Neural progenitor cell (in vitro differentiated cells): ENCODE measurements around the gene TMEM175. TPM values are rescaled to one million over a fixed set of nuclear protein-coding genes. Genes with fewer than 3 reads are reported as not detected.
"Not testable (repeated sequence)": the region's sequence is repeated elsewhere in the genome, so short reads cannot be mapped to it uniquely, and the experiment has no call there.

ENCODE experiments used
- DNase-seq: peaks from one replicate; pipeline ENCODE4 v3.0.0-alpha.2; 2016; ENCODE audit warnings: low spot score
- H2AFZ ChIP-seq: fragments of 200-600 bp; sonication (generic); replicated peaks from 2 replicates; pipeline ENCODE4 v1.6.1; 2016; ENCODE audit warnings: antibody characterized with exemption
- H3F3A ChIP-seq: fragments of 200-600 bp; sonication (generic); 2 replicates; pipeline ENCODE4 v1.6.1; 2016; ENCODE audit warnings: antibody characterized with exemption, low read depth
- H3K27ac ChIP-seq: fragments of 200-600 bp; sonication (generic); 2 replicates; pipeline ENCODE4 v1.5.1; 2016; ENCODE audit warnings: mild to moderate bottlenecking
- H3K27me3 ChIP-seq: fragments of 200-600 bp; sonication (generic); 2 replicates; pipeline ENCODE4 v1.6.1; 2016; ENCODE audit warnings: mild to moderate bottlenecking, moderate library complexity
- H3K36me3 ChIP-seq: fragments of 200-600 bp; sonication (generic); 2 replicates; pipeline ENCODE4 v1.5.1; 2016
- H3K4me1 ChIP-seq: fragments of 200-600 bp; sonication (generic); 2 replicates; pipeline ENCODE4 v1.6.1; 2016; ENCODE audit warnings: mixed run types
- H3K4me2 ChIP-seq: fragments of 200-600 bp; sonication (generic); 2 replicates; pipeline ENCODE4 v1.6.1; 2016
- H3K4me3 ChIP-seq: fragments of 200-600 bp; sonication (generic); 2 replicates; pipeline ENCODE4 v1.5.1; 2016
- H3K79me2 ChIP-seq: fragments of 200-600 bp; sonication (generic); 2 replicates; pipeline ENCODE4 v1.6.1; 2016; ENCODE audit warnings: low read depth
- H3K9ac ChIP-seq: fragments of 200-600 bp; sonication (generic); 2 replicates; pipeline ENCODE4 v1.6.1; 2016
- H3K9me3 ChIP-seq: fragments of 200-600 bp; sonication (generic); 2 replicates; pipeline ENCODE4 v1.5.1; 2016; ENCODE audit warnings: low read depth
- H4K20me1 ChIP-seq: fragments of 200-600 bp; sonication (generic); 2 replicates; pipeline ENCODE4 v1.6.1; 2016; ENCODE audit warnings: low read depth
- H3K27ac Mint-ChIP-seq: 3 replicates; pipeline ENCODE4 v1.8.0; 2021; ENCODE audit warnings: mixed read lengths
- H3K27me3 Mint-ChIP-seq: 2 replicates; pipeline ENCODE4 v1.8.0; 2022; ENCODE audit warnings: low read depth, mild to moderate bottlenecking, inconsistent platforms, moderate library complexity, mixed read lengths; ENCODE audit not compliant: insufficient read depth
- H3K36me3 Mint-ChIP-seq: 3 replicates; pipeline ENCODE4 v1.8.0; 2021; ENCODE audit warnings: mixed read lengths
- H3K4me1 Mint-ChIP-seq: 3 replicates; pipeline ENCODE4 v1.8.0; 2021; ENCODE audit warnings: mixed read lengths
- H3K4me3 Mint-ChIP-seq: 3 replicates; pipeline ENCODE4 v1.8.0; 2021; ENCODE audit warnings: mild to moderate bottlenecking, moderate library complexity, mixed read lengths
- H3K9me3 Mint-ChIP-seq: 3 replicates; pipeline ENCODE4 v1.8.0; 2020; ENCODE audit warnings: mixed read lengths
- EZH2 ChIP-seq: fragments of 200-600 bp; sonication (generic); IDR thresholded peaks from 2 replicates; pipeline ENCODE4 v1.6.1; 2017; ENCODE audit warnings: antibody characterized with exemption, mild to moderate bottlenecking, moderate library complexity
- EZH2phosphoT487 ChIP-seq: fragments of 200-600 bp; sonication (generic); IDR thresholded peaks from 2 replicates; pipeline ENCODE4 v1.6.1; 2017; ENCODE audit warnings: antibody characterized with exemption
- total RNA-seq: library from RNA; depleted of rRNA; stranded (reverse); fragments of >200 nt; gene quantifications from 2 replicates; pipeline ENCODE4 v1.2.3, GENCODE V29; 2015; ENCODE audit warnings: low replicate concordance
- TF ChIP-seq, protein P1 (sequence below): fragments of 200-600 bp; sonication (generic); IDR thresholded peaks from 2 replicates; pipeline ENCODE4 v1.5.1; 2017; ENCODE audit warnings: antibody characterized with exemption, mild to moderate bottlenecking

TMEM175 gene
- total RNA-seq, 1 donor from 2014 or later = 4.4 TPM

DNA sequence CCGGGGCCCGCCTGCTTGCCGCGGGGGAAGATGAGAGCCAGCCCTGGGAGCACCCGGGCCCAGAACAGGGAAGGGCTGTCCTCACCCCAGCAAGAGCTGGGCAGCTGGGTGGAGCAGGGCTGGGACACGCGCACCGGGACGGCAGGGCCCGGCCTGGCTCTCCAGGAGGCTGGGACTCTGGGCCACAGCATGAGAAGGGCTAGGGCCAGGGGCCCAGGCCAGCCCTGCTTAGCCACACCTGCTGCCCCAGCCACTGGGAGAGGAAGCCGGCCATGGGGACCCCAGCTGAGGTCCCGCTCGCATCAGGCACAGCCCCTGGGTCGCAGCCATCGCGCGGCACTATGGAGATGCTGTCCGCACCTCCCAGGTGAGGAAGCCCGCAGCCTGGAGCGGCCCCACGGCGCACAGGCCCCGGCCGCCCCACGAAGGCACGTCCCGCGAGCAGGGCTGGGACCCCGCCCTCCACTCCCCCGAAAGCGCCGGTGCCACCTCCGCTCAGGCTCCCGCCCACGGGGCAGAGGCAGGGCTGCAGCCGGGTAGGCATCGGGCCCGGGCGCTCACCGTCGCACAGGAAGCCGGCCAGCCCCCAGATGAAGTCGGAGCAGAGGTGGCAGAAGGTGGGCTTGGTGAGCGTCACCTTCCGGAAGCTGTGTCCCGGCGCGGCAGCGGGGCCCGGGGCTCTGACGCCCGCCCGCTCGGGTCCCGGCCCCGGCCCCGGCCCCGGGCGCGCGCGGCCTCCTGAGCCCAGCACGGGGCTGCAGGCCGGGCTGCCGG is 40.6 kb downstream of the TMEM175 start:
- Histone ChIP-seq H3K27me3 (peaks cover 64% of the 10 kb centered on the region), H3F3A (no peaks in the 10 kb centered on the region), H3K36me3 (no peaks in the 10 kb centered on the region), H4K20me1 (peaks cover 34% of the 10 kb centered on the region), H3K4me3 (peak overlapping the region; percentile 92), H3K9ac (peak overlapping the region; percentile 30), H3K79me2 (no peaks in the 10 kb centered on the region), H3K9me3 (no peaks in the 10 kb centered on the region), H3K27ac (no peak overlapping the region), H3K4me2 (peak overlapping the region; percentile 96), H2AFZ (peak overlapping the region; percentile 65), H3K4me1 (no peaks in the 10 kb centered on the region)
- Mint-ChIP-seq H3K27me3 (peaks cover 2% of the 10 kb centered on the region), H3K9me3 (peaks cover 10% of the 10 kb centered on the region), H3K4me3 (peak overlapping the region; percentile 62), H3K36me3 (peaks cover 2% of the 10 kb centered on the region), H3K27ac (no peak overlapping the region), H3K4me1 (no peaks in the 10 kb centered on the region)
- TF ChIP-seq EZH2 (no peak), EZH2phosphoT487 (peak; percentile 19)
- TF ChIP-seq, protein P1, sequence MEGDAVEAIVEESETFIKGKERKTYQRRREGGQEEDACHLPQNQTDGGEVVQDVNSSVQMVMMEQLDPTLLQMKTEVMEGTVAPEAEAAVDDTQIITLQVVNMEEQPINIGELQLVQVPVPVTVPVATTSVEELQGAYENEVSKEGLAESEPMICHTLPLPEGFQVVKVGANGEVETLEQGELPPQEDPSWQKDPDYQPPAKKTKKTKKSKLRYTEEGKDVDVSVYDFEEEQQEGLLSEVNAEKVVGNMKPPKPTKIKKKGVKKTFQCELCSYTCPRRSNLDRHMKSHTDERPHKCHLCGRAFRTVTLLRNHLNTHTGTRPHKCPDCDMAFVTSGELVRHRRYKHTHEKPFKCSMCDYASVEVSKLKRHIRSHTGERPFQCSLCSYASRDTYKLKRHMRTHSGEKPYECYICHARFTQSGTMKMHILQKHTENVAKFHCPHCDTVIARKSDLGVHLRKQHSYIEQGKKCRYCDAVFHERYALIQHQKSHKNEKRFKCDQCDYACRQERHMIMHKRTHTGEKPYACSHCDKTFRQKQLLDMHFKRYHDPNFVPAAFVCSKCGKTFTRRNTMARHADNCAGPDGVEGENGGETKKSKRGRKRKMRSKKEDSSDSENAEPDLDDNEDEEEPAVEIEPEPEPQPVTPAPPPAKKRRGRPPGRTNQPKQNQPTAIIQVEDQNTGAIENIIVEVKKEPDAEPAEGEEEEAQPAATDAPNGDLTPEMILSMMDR = no peak
- DNase-seq = peak; percentile 59

DNA sequence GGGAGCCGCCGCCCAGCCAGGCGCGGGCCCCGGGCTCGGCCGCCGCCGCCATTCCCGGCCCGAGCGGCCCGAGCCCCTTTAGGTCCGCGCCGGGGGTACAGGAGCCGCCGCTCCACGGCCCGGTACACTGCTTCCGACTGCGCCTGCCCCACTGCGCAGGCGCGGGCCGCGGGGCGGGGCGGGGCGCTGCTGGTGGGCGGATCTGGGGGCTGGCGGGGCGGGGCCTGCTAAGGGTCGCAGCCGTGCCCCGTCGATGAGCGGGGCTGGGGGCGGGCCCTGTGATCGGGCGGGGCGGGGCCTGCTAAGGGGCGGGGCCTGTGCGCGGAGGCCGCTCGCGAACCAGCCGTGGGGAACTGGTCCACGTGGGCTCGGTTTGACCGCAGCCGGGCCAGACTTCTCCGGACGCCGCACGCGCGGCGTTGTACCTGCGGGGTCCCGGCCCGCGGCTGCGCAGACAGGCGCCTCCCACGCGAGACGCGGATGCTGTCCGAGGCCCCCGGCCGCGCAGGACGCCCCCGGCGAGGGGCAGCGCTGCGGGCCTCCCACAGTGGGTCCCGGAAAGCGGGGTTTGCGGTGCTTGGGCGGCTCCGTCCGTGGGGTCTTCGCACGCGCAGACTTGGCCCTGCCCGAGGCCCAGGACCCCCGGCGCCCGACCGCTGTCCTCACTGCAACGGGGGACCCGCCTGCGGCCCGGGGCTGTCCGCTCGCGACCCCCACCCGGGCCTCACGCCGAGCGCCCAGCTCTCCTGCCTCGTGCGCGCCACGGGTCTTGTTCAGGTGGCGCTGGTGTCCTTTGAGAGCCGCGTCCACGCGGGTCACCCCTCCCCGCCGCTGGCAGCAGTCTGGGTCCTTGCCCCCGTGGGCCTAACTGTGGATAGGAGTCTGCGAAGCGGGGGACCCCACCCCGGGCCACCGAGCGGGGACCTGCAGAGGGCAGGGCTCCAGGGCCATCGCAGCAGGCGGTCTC is 41.5 kb downstream of the TMEM175 start, which contains the start of gene DGKQ:
Gene DGKQ (minus strand): TSS at position 139 of the 967 bp plus-strand sequence. CDS start 87 bp downstream, at position 52.
- TF ChIP-seq EZH2phosphoT487 = no peak
- TF ChIP-seq, protein P1 = no peak
- TF ChIP-seq EZH2 = no peak
- H3K4me2 ChIP-seq = peak within 1 kb of the TSS; percentile 96
- peaks cover 10% of the 10 kb centered on the region for H3K9me3 Mint-ChIP-seq
- no peak within 1 kb of the TSS for H3K27ac Mint-ChIP-seq
- peaks cover 2% of the 10 kb centered on the region for H3K27me3 Mint-ChIP-seq
- H3K4me1 Mint-ChIP-seq = no peaks in the 10 kb centered on the region
- H3K27ac ChIP-seq = no peak within 1 kb of the TSS
- DNase-seq = peak; percentile 91
- H3K4me3 ChIP-seq = peak within 1 kb of the TSS; percentile 92
- peaks cover 55% of the 10 kb centered on the region for H3K27me3 ChIP-seq
- no peaks in the 10 kb centered on the region for H3K4me1 ChIP-seq
- H3K79me2 ChIP-seq = no peaks in the 10 kb centered on the region
- H3K36me3 ChIP-seq = no peaks in the 10 kb centered on the region
- H3K4me3 Mint-ChIP-seq = peak within 1 kb of the TSS; percentile 62
- peak within 1 kb of the TSS; percentile 65 for H2AFZ ChIP-seq
- H3F3A ChIP-seq = no peaks in the 10 kb centered on the region
- peaks cover 28% of the 10 kb centered on the region for H4K20me1 ChIP-seq
- peak within 1 kb of the TSS; percentile 30 for H3K9ac ChIP-seq
- H3K9me3 ChIP-seq = no peaks in the 10 kb centered on the region
- peaks cover 2% of the 10 kb centered on the region for H3K36me3 Mint-ChIP-seq

DNA sequence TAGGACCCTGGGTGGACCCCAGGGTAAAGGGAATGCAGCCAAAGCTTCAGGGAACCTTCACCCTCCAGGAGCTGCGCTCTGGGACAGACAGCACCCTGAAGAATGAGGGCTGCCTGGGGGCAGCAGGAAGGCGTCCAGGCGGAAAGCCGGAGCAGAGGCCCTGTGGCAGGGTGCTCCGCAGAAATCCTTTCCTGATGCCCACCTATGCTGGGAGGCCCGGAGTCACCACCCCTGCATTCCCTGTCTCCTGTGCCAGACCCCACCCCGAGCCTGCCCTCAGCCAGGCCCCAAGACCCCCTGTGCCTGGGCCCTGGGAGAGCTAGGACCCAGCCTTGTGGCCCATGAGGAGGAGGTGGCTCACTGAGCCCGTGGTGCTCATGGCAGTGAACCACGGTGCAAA is 42.4 kb downstream of the TMEM175 start:
- Histone ChIP-seq H3K27ac (no peak overlapping the region), H3K9me3 (no peaks in the 10 kb centered on the region), H3K4me3 (no peak overlapping the region), H3K4me2 (no peak overlapping the region), H3K27me3 (peaks cover 48% of the 10 kb centered on the region), H2AFZ (no peak overlapping the region), H4K20me1 (peaks cover 23% of the 10 kb centered on the region), H3F3A (no peaks in the 10 kb centered on the region), H3K79me2 (no peaks in the 10 kb centered on the region), H3K36me3 (no peaks in the 10 kb centered on the region), H3K9ac (no peak overlapping the region), H3K4me1 (no peaks in the 10 kb centered on the region)
- TF ChIP-seq EZH2 (no peak), EZH2phosphoT487 (no peak)
- TF ChIP-seq, protein P1 = no peak
- Mint-ChIP-seq H3K9me3 (peaks cover 10% of the 10 kb centered on the region), H3K27ac (no peak overlapping the region), H3K36me3 (peaks cover 2% of the 10 kb centered on the region), H3K27me3 (peaks cover 2% of the 10 kb centered on the region), H3K4me3 (no peak overlapping the region), H3K4me1 (no peaks in the 10 kb centered on the region)
- DNase-seq = no peak

DNA sequence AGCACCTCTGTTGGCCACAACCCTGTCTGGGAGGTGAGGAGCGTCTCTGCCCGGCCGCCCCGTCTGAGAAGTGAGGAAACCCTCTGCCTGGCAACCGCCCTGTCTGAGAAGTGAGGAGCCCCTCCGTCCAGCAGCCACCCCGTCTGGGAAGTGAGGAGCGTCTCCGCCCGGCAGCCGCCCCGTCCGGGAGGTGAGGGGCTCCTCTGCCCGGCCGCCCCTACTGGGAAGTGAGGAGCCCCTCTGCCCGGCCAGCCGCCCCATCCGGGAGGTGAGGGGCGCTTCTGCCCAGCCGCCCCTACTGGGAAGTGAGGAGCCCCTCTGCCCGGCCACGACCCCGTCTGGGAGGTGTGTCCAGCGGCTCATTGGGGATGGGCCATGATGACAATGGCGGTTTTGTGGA is 43.8 kb downstream of the TMEM175 start:
- not testable (repeated sequence) for H3F3A ChIP-seq, H3K9me3 ChIP-seq
- peaks cover 35% of the 10 kb centered on the region for H3K27me3 ChIP-seq

More for the DNA sequence above, 43.8 kb downstream of the TMEM175 start:
- not testable (repeated sequence) for H3K4me2 ChIP-seq, H3K27ac Mint-ChIP-seq, H3K4me1 Mint-ChIP-seq, H2AFZ ChIP-seq, H3K36me3 ChIP-seq, H3K4me1 ChIP-seq, H3K4me3 ChIP-seq, DNase-seq, H3K4me3 Mint-ChIP-seq, H3K27ac ChIP-seq, H3K36me3 Mint-ChIP-seq, H3K79me2 ChIP-seq, H3K27me3 Mint-ChIP-seq, H3K9ac ChIP-seq
- peaks cover 18% of the 10 kb centered on the region for H4K20me1 ChIP-seq
- peaks cover 10% of the 10 kb centered on the region for H3K9me3 Mint-ChIP-seq
